ENCODE results near the gene SMIM45.

SMIM45 gene

DNA sequence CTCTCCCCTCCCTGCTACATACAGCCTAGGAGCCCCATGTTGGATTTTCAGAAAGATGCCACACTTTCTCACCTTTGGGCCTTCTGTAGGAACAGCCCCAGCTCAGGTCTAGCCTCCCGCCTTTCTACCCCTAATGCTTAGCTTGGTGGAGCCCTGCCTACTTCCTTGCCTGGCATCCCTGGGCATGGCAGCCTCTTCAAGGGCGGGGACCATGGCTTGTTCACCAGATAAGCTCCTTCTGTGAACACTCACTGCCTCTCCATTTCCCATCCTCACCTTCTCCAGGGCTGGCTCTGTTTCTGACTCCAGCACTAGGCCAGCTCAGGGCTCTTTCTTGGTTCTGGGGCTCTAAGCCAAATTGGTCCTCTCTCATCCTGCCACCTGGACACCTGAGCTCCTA is 18.7 kb downstream of the SMIM45 start:
- no peak for DNase-seq

DNA sequence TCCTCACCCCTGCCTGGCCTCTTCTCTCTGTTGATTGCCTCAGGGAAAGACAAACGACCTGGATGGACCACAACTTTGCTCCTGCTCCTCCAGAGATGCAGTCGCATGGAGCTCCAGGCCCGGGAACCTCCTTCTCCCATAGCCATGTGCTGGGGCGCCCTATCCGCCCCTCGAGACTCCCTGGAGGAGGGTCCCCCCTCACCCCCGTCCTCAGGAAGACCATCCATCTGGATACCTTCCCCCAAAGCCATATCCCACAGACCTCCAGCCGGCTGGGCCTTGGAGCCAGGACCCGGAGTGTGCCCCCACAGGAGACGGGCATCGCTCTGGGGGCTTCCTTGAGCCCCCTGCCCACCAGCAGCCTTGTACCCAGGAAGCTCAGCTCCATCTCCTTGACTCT is 19.5 kb downstream of the SMIM45 start:
- no peak for DNase-seq

DNA sequence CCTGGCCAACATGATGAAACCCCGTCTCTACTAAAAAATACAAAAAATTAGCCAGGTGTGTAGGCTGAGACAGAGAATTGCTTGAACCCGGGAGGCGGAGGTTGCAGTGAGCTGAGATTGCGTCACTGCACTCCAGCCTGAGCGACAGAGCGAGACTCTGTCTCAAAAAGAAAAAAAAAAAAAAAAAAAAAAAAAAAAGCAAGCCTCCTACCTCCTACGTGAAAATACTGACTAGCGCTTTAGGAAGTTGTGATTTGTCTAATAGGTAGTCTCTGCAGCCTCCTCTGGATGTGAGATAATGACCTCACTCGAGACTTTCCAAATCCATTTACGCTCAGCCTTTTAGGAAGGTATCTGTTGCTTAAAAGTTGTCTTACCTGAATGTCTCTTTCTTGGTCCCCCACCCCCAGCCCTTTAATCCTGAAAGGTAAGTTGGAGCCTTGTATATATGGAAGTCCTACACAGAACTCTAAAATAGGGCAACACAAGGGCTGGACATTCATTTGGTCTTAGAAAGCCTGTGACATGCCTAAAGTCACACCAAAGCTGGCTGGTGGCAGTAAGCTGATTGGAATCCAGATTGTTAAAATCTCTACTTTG is 22.8 kb downstream of the SMIM45 start:
- DNase-seq: no peak

DNA sequence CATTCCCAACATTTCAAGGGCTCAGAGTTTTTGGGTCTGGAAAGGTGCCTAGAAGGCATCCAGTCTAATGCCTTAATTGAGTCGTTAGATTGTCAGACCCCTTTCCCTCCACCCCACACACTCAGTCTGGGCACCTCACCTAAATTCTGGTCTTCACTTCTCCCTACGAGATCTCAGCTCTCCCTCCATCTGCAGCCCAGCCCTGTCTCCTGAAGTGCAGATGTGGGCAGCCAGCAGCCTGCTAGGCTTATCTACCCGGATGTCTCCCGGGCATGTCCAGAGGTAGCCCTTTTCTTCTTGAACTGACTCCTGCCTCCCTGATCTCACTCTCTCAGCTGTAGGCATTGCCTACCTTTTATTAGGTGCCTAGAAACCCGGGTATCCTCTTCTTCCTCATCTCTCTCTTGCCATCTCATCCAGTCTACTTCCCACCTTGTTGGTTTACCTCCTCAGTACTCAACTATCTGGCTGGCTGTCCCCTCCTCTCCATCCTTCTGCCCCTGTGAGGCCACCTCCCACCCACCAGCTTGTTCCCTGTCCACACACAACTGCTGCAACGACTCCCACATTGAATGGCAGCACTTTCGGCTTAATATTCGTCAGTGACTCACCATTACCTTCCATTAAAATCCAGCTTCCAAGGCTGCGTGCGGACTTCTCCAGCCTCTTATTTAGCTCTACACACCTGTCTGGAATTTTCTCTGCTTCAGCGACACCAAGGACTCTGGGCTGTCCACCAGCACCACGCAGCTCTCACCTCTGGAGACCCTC is 23.5 kb downstream of the SMIM45 start:
- no peak for DNase-seq

DNA sequence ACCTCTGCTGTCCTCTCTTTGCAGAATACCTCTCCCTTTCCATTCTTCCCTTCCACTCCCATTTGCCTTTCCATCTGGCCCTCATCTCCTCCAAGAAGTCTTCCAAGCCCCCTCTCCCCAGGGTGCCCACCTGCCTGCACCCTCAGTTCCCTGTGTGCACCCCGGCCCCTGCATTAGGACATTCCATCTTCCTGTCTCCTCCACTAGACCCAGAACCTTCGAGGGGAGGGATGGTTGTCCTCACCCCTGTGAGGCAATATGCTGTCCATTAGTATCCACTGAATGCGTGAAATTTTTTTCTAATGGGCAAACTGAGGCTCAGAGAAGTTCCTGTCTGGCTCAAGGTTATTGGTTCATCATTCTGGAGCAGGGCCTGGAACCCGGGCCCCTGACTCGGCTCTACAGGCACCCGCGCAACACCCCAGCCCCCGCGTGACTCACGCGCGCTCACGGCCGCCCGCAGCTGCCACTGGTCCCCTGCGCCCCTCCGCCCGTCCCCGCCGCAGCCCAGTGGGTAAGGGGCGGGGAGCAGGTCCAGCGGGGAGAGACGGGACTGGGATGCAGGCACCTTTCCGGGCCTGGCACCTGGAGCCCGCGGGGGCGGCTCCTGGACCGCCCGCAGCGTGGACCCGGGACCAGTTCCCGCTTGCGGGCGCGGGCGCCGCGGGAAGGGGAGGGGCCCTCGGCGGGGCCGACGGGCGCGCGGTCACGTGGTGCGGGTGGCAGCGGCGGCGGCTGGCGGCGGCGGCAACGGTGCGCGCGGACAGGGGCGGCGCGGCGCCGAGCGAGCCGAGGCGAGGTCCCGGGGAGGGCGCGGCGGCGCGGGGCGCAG is 24.3 kb downstream of the SMIM45 start:
- DNase-seq: no peak

DNA sequence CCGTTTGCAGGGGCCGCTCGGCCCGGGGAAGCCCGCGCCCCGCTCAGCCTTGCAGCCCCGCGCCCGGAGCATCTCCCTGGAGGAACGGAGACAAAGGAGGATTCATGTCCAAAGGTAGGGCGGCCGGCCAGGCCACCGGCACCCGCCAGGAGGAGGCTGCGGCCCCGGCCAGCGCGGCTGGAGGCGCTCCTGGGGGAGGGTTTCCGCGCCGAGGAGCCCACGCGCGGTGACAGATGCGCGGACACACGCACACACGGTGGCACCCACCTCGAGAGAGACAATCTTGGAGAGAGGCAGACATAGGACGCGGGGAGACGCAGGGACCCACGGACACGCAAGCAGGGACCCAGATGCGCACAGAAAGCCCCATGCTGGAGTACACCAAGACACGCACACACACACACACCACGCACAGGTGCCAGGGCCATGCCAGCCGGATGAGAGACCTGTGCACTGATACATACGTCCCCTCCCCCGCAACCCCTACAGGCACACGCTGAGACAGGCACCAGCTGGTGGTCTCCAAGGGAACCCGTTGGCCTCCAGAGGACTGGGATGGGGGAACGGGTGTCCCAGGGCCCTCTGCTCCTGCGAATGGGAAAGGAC is 25.1 kb downstream of the SMIM45 start:
- peak; percentile 57 for DNase-seq

DNA sequence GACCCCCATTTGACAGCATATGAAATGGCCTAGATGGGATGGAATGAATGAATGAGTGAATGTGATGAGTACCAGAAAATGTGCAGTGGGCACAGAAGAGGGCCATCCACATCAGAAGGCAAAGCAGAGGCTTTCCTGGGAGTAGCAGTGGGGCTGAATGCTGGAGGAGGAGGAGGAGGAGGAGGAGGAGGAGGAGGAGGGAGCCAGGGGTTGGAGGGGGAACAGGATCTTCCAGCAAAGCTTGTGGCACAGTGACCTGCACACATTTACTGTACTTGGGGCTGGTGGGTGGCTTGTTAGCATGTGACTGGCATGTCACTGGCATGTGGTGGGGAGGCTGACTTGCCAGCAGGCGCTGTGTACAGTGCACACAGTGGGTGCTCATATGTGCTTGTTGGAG is 26.8 kb downstream of the SMIM45 start:
- DNase-seq: no peak

DNA sequence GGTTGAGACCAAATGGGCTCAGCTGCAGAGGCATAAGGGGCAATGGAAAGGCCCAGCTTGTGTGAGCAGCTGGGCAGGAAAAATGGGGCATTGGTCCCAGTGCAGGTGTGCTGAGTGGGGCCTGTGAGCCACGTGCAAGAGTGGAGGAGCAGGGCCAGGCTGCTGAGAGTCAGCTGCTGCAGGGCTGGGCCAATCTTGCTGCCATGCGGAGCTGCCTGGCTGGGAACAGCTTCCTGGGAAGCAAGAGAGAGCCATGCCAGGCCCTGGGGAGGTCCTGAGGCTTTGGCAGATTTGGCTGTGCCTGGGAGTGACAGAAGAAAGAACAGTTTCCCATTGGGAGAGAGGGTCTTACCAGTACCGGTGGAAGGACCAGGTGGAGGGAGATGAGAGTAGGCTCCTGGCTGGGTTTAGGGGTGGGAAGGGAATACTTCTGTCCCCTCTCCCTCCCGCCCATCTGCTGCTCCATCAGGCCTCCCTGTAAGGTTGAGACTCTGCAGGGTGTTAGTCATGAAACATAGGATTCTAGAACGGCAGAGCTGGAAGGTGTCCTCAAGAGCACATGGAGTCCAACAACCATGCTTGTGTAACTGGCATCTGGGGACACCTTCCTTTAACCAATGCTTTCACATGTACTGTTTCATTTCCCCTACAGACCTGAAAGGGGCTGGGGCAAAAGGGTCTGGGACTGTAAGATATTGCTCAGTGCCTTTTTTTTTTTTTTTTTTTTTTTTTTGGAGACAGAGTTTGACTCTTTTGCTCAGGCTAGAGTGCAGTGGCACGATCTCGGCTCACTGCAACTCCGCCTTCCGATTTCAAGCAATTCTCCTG is 27.7 kb downstream of the SMIM45 start:
- DNase-seq: no peak

DNA sequence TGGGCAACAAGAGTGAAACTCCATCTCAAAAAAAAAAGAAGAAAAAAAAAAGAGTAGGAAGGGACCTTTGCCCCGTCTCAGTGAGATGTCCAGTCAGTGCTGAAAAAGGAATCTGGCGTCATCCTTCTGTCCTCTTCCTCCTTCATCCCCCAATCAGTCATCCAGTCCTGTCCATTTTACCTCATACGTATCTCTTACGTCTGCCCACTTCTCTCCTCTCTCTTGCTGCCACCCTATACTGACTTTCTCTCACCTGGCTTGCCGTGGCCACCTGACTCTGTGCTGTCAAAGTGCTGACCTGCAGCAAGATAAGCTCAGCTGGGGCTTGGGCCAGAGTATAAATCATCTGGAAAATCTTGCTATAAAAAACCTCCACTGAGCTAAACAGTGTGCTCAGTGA is 30.9 kb downstream of the SMIM45 start:
- no peak for DNase-seq

DNA sequence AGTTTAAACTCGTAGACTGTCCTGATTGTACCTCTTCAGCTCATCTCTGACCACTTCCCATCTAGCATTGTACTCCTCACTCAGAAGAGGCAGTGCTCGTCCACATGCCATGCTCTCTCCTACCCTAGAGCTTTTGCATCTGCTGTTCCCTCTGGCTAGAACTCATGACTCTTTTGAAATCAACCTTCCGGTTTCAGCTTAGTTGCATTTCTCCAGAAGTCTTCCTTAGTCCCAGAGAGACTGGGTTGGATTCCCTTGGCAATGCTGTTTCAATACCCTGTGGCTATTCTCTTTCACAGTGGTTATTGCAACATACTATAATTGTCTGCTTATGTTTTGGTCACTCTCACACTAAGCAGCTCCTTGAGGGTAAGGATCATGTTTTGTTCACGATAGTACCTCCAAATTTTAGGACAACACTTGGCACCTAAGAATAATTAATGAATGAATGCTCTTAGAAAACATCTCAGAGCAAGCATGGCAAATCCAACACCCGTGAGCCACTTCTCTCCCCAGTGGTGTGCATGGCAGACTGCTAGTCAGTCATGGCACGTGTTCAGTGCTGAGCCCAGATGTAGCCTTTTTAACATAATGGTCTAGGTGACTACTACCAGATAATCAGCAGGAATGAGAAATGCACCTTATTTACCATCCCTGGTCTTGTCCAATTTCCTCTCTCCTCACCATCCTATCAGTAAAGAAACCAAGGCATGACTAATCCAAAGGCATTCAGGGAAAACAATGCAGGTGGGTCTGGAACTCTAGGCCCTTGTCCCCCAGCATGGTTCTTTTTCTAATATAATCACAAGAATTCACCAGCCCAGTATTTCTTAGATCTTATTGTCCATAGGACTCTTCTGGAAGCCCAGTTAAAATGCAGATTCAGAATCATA is 31.8 kb downstream of the SMIM45 start:
- DNase-seq: no peak

DNA sequence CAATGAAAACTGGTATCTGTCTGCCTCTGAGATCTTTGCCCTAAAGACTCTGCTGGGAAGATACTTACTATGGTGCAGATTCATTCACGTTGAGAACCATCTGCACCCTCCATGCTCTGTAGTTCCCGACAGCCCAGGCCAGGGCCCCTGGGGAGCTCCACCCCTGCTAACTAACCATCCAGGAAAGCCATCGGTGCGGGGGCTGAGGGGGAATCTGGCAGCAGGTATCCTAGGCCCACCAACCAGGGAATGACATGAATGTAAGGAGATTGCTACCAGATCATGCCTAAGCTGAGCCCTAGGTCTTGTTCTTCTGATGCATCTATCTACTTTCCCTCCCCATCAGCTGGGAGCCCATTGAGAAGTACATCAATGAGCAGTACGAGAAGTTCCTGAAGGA is 35.3 kb downstream of the SMIM45 start:
- no peak for DNase-seq

DNA sequence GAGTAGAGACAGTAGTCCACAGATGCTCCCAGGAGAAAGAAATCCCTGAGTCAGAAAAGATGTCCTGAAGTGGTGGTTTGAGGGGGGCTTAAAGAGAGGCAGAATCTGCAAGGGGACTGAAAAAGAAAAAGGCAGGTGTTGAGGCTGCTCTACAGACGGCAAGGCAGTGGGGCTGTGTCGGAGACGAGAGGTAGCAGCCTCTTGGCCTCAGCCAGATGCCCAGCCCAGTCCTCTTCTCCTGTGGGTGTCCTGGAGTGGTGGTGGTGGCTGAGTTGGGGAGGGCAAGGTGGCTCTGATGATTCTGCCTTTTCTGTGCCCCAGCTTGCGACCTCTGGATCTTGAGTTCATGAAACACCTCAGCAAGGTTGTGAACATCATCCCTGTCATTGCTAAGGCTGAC is 37.3 kb downstream of the SMIM45 start:
- no peak for DNase-seq

DNA sequence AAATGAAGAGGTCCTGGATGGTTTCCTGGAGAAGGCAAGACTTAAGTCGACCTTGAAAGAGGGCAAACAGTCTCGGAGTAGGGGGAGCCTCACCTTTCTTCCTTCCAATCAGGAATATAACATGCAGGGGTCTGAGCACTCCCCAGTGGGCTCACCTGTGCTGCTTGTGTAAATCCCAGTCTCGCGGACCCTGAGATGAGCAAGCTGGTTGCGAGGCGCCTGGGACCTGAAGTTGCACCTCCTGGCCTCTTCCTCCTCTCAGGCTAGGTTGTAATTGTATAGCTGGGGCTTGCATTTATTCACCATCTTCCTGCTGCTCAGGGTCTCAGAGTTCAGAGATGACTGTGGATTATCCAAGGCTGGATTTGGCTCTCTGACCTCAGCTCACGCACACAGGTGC is 39.2 kb downstream of the SMIM45 start:
- no peak for DNase-seq

DNA sequence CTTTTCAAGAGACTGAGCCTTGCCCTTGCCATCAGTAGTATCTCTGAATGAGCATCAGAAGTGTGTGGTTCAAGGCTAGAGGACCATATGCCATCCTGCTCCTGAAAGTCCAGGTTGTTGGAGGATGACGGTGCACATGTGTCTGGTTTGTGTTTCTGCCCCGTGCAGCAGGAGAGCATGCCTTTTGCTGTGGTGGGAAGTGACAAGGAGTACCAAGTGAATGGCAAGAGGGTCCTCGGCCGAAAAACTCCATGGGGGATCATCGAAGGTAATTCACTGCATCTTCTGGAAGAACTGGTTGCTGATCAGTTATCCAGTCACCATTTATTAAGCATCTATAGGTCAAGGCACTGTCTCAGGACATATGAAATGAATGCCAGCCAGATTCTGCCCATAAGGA is 40.5 kb downstream of the SMIM45 start:
- DNase-seq: no peak

DNA sequence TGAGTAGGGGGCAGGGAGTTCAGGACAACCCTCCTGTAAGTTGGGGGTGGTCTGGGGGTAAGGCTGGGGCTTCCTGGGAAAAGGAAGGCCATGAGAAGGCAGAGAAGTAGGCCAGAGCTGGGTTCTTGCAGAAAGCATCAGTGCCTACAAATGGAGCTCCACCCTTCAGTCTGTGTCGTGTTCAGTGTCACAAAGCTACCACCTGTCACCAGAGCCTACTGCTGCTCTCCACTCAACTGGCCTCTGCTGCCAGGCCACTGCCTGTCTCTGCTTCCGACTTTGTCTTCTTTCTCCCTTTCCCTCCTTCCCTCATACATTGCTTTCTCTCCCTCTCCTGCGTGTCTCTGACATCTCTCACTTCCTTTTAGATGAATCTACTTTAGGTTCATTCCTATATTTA is 43.3 kb downstream of the SMIM45 start:
- no peak for DNase-seq

DNA sequence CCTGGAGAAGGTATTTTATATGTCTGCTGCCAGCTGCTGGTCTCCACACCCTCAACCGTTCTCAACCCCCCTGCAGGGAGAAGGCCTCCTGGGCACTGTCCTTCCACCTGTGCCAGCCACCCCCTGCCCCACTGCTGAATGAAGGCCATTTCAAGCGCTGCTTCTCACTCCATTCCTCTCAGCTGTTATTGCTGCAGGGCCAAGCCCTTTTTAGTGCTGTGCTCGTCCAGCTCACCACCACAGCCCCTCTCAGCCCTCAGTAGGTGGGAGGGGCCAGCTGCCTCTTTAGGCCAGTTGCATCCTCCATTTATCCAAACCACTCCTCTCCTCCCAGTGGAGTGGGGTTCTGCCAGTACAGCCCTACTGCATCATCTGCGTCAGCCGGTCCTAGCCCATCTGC is 44.9 kb downstream of the SMIM45 start:
- no peak for DNase-seq

DNA sequence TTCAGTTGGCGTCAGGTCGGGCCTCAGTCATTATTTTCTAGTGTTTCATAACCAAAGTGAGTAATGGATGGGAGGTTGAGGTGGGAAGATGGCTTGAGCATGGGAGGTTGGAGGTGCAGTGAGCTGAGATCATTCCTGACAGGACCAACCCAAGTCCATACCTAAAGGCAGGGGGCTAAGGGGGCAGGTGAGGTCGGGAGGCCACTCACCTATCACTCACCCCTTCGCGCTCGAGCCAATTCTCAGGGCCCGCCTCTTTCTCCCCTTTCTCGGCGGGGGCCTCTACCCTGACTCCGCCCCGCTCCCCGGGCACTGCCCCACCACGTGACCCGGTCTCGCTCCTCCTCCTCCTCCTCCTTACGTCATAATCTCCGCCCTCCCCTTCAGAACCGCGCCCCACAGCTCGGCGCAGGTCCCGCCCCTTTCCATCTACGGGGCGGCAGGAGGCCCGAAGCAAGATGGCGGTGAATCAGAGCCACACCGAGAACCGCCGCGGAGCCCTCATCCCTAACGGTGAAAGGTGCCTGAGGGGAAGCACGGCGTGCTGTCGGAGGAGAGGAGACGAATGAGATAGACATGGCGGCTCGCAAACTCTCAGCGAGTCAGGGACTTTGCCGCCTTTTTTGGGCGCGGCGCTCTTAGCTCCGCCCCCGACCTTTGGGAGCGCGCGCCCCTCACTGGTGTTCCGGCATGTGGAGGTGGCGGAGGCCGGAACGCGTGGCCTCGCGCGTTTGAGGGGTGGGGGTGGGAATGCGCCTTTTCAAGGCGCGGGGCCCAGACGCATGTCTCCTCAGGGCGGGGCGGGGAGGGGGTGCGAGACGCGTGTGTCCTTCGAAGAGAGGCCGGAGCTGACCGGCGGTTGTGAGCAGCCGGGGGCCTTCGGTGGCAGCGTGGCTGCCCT is 46.7 kb downstream of the SMIM45 start, which contains the start of gene WBP2NL:
TSS of gene WBP2NL (plus strand) at position 428 of the 901 bp plus-strand sequence. CDS start at position 459, 31 bp downstream.
- peak; percentile 69 for DNase-seq

DNA sequence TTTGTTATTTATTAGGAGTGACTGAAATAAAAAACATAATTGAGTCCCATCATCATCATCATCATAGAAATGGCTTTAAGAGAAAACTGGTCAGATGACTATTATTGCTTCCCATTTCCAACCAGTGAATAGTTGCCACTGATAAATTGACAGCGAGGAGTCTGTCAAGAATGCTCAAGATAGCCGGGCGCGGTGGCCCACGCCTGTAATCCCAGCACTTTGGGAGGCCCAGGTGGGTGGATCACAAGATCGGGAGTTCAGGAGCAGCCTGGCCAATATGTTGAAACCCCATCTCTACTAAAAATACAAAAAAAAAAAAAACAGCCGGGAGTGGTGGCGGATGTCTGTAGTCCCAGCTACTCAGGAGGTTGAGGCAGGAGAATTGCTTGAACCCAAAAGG is 48.5 kb downstream of the SMIM45 start:
- DNase-seq: no peak

DNA sequence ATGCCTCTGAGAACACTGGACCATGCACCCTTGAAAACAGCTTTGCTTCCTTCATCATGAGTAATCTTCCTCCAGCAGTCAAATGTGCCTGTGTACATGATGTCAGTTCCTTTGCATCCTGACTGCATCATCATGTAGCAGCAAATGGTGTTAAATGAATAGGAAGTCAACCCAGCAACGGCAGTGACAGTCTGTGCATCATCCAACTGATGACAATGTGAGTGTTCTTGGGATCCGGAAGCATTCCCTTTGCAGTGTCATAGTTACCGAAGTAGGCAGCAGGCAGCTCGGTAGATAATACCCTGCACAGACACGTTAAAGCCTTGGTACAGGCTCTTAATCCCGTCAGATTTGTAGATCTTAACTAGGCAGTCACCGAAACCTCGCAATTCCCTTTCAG is 49.2 kb downstream of the SMIM45 start:
- no peak for DNase-seq

DNA sequence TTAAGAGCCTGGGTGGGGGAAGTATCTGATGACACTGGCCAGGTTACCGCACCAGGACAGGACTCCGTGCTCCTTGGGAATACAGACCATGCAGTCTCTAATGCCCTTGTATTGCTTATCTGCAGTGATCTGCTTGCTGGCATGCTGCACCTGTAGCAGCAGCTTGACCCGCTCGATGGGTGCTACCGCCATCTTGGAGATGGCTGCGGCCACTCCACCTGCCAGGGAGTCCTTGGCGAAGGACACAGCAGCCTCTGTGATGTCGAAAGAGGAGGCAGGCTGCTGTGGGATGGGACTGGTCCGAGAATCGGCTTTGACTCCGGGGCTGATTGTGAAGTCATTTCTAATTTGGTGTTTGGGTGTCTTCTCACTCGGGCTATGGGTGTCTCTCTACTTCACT is 49.8 kb downstream of the SMIM45 start:
- no peak for DNase-seq

All from left kidney (tissue), 1 donor.